ENCODE measurements around the gene FARSB.

- TF ChIP-seq CTCF (IDR thresholded peaks at IDR 0.05), result no peak
- TF ChIP-seq POLR2AphosphoS5 (IDR thresholded peaks at IDR 0.05), result no peak
- TF ChIP-seq POLR2A (IDR thresholded peaks at IDR 0.05), result no peak
- no peak for TF ChIP-seq EP300 (IDR thresholded peaks at IDR 0.05)
Measured at GRCh38 chr2:222554517-222554916, 101.4 kb downstream of the FARSB start.
